Activated CD8-positive, alpha-beta memory T cell treated with anti-CD3 and anti-CD28 coated beads for 1 hour (primary cell): ENCODE measurements around the gene ZNF641.

ENCODE experiments used
- DNase-seq, 2 donors: peaks; one replicate each; pipeline ENCODE4 v3.0.0-alpha.2; 2020; ENCODE audit warnings: low read depth in 1 of 2; ENCODE audit errors: extremely low read depth in 1 of 2

The ZNF641 gene

GRCh38 chr12:48350249-48351021 lies at the start of gene ZNF641:
TSS of gene ZNF641 (minus strand) at chr12:48350919. CDS start at chr12:48348090, 2,829 bp downstream.
- DNase-seq: peak; percentile 32 to 73

GRCh38 chr12:48390026-48390425 lies 39.3 kb upstream of the ZNF641 start:
- no peak for DNase-seq

GRCh38 chr12:48389409-48389808 lies 38.7 kb upstream of the ZNF641 start:
- no peak for DNase-seq

DNA sequence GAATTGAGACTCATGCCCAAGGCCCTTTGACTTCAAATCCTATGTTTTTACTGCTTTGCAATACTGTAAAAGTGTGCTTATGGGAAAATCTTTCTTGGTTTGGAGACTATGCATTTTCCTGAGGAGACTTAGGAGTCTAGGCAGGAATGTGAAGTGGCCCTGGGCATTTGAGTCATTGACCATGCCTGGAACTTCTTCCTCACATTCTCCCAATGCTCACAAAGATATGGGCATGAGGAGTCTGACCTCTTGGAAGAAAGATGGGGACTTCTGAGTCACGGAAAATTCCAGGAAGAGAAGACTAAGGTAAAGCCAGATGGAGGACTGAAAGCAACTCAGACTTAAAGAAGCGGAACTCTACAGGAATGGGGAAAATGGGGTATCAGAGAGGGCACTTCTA lies 38.2 kb upstream of the ZNF641 start:
- DNase-seq: no peak

DNA sequence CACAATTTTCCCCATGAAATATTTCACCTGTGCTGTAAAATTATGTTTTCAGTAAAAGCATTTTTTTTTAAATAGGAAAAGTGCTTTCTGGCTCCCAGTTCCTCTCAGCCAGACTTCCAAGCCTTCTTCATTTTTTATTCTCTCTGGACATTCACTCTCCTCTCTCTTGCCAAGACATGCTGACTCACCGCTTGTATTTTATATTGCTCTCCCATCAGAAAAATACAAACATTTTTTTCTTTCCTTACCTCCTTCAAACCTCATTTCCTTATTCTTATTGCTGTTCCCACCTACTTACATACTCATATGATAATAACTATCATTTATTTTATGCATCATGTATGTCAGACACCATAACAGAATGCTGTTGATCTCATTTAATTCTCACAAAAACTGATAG lies 37.7 kb upstream of the ZNF641 start:
- no peak for DNase-seq

- DNase-seq: no peak
Observed at GRCh38 chr12:48380596-48380995, 29.9 kb upstream of the ZNF641 start.

DNA sequence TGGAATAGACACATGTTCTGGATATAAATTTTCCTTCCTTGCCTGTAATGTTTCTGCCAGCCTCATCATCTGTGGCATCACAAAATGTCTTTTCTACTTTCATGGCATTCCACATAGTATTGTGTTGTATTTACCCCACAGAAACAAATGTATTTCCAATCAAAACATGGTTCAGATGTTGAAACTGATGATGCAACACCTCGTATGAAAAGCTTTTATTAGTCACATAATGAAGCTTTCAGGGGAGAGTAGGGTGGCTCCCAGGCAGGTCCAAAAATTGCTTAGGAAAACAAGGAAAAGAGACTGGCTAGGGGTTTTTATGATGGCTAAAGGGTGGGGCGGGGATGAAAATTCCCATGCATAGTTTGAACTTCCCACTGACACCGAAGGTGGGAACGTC lies 29.1 kb upstream of the ZNF641 start:
- no peak for DNase-seq

DNA sequence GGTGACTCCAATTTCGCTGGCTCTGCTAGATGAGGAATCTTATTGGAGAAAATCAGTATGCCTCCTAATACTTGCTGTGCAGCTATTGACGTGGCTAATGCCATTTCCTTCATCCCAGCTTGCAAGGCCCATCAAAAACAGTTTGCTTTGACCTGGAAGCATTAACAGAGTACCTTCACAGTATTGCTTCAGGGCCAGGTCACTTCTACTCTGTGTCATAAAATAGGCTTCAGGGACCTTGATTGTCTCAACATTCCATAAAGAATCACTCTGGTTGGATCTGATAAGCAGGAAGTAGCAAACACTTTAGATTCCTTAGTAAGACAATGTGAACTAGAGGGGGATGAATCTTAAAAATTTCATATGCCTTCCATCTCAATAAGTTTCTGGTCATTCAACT lies 26.9 kb upstream of the ZNF641 start:
- DNase-seq: no peak

DNA sequence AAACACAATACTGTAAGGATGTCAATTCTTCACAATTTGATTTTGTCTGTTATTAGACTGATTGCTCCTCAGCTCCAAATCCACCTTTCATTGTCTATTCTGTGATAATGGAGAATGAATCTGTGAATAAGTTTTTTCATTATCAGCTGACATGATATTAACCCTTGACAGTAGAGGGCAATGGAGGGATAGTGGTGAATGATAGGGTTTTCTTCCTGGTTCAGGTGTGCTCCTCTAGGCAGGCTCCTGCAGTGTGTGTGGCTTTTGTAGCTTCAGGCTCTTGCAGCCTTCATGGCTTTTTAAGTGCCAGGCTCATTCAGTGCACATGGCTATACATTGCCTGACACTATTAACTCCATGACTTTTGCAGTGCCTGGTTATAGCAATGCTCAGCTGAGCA lies 23.4 kb upstream of the ZNF641 start:
- no peak for DNase-seq

DNA sequence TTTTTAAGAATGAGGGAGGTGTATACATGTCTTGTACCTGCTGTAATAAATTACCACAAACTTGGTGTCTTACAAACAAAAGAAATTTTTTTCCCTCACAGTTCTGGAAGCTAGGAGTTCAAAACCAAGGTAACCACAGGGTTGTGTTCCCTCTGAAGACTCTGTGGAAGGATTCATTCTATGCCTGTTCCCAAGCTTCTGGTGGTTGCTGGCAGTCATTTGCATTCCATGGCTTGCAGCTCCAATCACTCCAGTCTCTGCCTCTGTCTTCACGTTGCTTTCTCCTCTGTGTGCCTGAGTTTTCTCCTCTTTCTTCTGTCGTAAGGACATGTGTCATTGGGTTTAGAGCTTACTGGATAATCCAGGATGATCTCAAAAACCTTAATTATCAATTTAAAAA lies 15.4 kb upstream of the ZNF641 start:
- no peak for DNase-seq

DNA sequence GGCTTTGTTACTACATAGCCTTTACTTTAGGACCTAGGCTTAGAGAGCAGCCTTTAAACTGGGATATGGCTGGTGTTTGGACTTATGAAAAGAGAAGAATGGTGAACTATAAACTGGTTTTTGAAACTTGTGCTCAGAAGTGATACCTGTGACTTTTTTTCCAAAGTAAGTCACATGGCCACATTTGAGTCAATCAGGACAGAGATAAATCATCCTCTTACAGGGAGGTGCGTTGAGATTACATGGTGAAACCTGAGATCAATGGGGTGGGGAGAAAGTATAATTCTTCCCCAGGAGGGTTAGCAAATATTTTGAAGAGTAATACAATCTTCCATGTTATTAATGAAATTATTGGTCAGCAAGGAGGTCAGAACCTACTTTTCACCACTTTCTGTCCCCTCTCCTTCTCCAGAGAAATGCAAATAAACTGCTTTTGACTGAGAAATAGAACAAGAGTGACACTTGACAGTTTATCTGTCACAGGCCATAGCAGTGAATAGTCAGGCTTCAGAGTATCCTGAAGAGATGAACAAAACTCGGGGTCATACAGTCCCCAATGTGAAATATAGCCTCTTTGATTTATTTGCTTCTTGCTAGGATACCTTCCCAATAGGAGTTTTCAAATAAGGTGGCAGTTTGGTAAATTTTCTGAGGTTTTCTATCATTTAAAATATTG lies 11.1 kb upstream of the ZNF641 start:
- DNase-seq: no peak

GRCh38 chr12:48358937-48359513 lies 8.3 kb upstream of the ZNF641 start:
- no peak for DNase-seq

GRCh38 chr12:48356041-48356768 lies 5.5 kb upstream of the ZNF641 start:
- no peak for DNase-seq

- no peak for DNase-seq
Observed at GRCh38 chr12:48352157-48352760, 1.5 kb upstream of the ZNF641 start.

DNA sequence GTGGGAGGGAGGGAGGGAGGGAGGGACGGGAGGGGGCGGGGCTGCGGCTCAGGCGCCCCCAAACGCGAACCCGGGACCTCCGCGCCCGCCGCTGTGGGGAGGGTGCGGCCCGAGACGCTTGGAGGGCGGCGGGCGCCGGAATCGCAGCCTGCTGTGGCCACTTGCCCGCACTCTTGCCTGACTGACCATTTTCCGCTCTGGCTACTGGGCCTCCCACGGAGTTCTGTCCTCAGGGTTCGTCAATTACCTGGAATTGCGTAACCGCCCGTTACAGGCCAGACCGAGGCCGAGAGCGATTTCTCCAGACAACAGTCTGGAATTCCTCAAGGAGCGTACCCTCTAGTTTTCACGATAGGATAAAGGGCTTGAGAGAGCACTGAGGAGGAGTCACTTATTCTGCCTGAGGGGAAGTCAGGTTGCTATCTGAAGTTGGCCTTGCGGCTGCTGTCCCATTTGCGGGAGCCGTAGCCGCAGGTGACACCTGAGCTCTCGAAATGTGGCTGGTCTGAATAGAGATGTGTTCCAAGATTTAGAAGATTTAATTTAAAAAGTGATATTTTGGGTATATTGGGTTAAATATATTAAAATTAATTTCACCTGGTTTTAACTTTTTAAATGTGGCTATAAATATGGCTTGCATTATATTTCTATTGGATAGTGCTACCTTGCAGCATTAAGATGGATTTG lies 446 bp upstream of the ZNF641 start:
- no peak for DNase-seq

- DNase-seq: no peak
Observed at GRCh38 chr12:48349471-48349870, 1.2 kb downstream of the ZNF641 start.

DNA sequence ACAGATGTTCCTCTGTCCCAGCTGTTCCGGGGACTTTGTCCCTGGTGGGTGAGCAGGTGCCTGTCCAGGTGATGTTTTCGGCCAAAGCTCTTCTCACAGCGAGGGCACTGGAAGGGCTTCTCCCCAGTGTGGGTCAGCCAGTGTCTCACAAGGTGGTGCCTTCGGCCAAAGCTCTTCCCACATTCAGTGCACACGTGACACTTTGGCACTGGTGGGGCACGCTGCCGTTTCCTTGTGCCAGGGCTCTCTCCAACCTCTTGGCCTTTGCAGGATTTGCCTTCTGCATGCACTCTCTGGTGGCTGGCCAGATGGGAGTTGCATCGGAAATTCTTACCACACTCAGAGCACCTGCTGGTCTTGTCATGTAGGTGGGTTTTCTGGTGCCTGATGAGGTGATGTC lies 7.7 kb downstream of the ZNF641 start:
- DNase-seq: no peak

- no peak for DNase-seq
Observed at GRCh38 chr12:48340943-48341342, 9.8 kb downstream of the ZNF641 start.

- DNase-seq: no peak
Observed at GRCh38 chr12:48339442-48340117, 11.1 kb downstream of the ZNF641 start.

- no peak for DNase-seq
Observed at GRCh38 chr12:48336564-48336963, 14.2 kb downstream of the ZNF641 start.
